Thyroid gland (tissue), 4 donors: ENCODE measurements around the gene LDAH.

Source experiments
- POLR2A ChIP-seq, 2 donors: fragments of 450-650 bp; IDR thresholded peaks; one replicate each; pipeline ENCODE4 v1.6.1; 2017; ENCODE audit warnings: antibody characterized with exemption in 2 of 2, mild to moderate bottlenecking in 2 of 2, moderate library complexity in 1 of 2
- TF ChIP-seq, protein P1 (sequence below), 6 experiments: fragments of 200-600 bp in 3 of 6; fragments of 450-650 bp in 3 of 6; sonication (generic) in 3 of 6; IDR thresholded peaks; one replicate each; pipeline ENCODE4 v1.5.1; 2016 to 2019; ENCODE audit warnings: antibody characterized with exemption in 6 of 6, mild to moderate bottlenecking in 2 of 6, inconsistent platforms in 1 of 6, moderate library complexity in 1 of 6

DNA sequence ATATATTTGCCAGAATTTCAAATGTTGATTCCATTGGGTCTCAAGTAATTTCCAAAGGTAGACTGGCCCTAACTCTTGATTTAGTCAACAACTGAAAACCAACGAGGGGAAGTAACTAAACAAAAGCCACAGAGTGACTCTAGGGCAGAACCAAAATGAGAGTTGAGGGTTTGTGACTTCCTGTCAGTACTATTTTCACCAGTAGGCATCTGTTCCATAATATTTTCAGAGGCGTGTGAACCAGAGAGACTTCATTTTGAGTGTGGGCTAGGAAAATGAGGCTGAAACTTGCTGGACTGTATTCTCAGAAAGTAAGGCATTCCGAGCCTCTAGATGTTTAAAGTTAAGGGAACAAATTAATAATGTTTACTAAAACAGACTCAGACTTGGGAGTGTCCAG is 85.4 kb downstream of the LDAH start:
- TF ChIP-seq, protein P1, sequence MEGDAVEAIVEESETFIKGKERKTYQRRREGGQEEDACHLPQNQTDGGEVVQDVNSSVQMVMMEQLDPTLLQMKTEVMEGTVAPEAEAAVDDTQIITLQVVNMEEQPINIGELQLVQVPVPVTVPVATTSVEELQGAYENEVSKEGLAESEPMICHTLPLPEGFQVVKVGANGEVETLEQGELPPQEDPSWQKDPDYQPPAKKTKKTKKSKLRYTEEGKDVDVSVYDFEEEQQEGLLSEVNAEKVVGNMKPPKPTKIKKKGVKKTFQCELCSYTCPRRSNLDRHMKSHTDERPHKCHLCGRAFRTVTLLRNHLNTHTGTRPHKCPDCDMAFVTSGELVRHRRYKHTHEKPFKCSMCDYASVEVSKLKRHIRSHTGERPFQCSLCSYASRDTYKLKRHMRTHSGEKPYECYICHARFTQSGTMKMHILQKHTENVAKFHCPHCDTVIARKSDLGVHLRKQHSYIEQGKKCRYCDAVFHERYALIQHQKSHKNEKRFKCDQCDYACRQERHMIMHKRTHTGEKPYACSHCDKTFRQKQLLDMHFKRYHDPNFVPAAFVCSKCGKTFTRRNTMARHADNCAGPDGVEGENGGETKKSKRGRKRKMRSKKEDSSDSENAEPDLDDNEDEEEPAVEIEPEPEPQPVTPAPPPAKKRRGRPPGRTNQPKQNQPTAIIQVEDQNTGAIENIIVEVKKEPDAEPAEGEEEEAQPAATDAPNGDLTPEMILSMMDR (IDR thresholded peaks at IDR 0.05): no peak
- no peak for TF ChIP-seq POLR2A (IDR thresholded peaks at IDR 0.05)
